H9 (cell line): ENCODE measurements around the gene TRAK1. TPM values are rescaled to one million over a fixed set of nuclear protein-coding genes. Genes with fewer than 3 reads are reported as not detected.

Source experiments
- DNase-seq: peaks from one replicate; pipeline ENCODE4 v3.0.0-alpha.2; 2017
- H2AFZ ChIP-seq: one replicate; pipeline ENCODE4 v1.6.1; 2013; ENCODE audit warnings: mild to moderate bottlenecking, low read length, control low read depth, moderate library complexity
- H2AK5ac ChIP-seq: 2 replicates; pipeline ENCODE4 v1.6.1; 2013; ENCODE audit warnings: low read length, control low read depth, mixed read lengths; ENCODE audit not compliant: insufficient read length
- H2BK120ac ChIP-seq: one replicate; pipeline ENCODE4 v1.6.1; 2013; ENCODE audit warnings: low read depth, mild to moderate bottlenecking, low read length, control low read depth, inconsistent platforms; ENCODE audit not compliant: poor library complexity, severe bottlenecking
- H2BK12ac ChIP-seq: 2 replicates; pipeline ENCODE4 v1.6.1; 2013; ENCODE audit warnings: low read length, control low read depth, mixed read lengths, low read depth; ENCODE audit not compliant: insufficient read length
- H2BK15ac ChIP-seq: 2 replicates; pipeline ENCODE4 v1.6.1; 2013; ENCODE audit warnings: low read depth, low read length, control low read depth
- H2BK20ac ChIP-seq: one replicate; pipeline ENCODE4 v1.6.1; 2013; ENCODE audit warnings: low read depth, mild to moderate bottlenecking, low read length, control low read depth, inconsistent platforms; ENCODE audit not compliant: poor library complexity, severe bottlenecking
- H2BK5ac ChIP-seq: 2 replicates; pipeline ENCODE4 v1.6.1; 2013; ENCODE audit warnings: low read length, control low read depth, mixed read lengths; ENCODE audit not compliant: insufficient read length
- H3K14ac ChIP-seq: 2 replicates; pipeline ENCODE4 v1.6.1; 2013; ENCODE audit warnings: low read length, control low read depth; ENCODE audit not compliant: insufficient read depth
- H3K18ac ChIP-seq: 2 replicates; pipeline ENCODE4 v1.6.1; 2013; ENCODE audit warnings: low read depth, mild to moderate bottlenecking, mixed read lengths, low read length, control low read depth; ENCODE audit not compliant: insufficient read length
- H3K23ac ChIP-seq: 2 replicates; pipeline ENCODE4 v1.6.1; 2013; ENCODE audit warnings: low read length, control low read depth, mixed read lengths, low read depth; ENCODE audit not compliant: insufficient read length
- H3K23me2 ChIP-seq: 2 replicates; pipeline ENCODE4 v1.6.1; 2013; ENCODE audit warnings: low read depth, mild to moderate bottlenecking, mixed read lengths, low read length, control low read depth; ENCODE audit not compliant: insufficient read length, poor library complexity, severe bottlenecking
- H3K27ac ChIP-seq: 2 replicates; pipeline ENCODE4 v1.5.1; 2013; ENCODE audit warnings: low read length, control low read depth, mixed read lengths, low read depth; ENCODE audit not compliant: insufficient read length
- H3K27me3 ChIP-seq: 2 replicates; pipeline ENCODE4 v1.6.1; 2013; ENCODE audit warnings: low read length, control low read depth, inconsistent platforms; ENCODE audit not compliant: insufficient read depth
- H3K4ac ChIP-seq: 2 replicates; pipeline ENCODE4 v1.6.1; 2013; ENCODE audit warnings: low read depth, mild to moderate bottlenecking, control low read depth, inconsistent platforms, low read length, moderate library complexity
- H3K4me1 ChIP-seq: 2 replicates; pipeline ENCODE4 v1.6.1; 2013; ENCODE audit warnings: low read length, control low read depth, inconsistent platforms; ENCODE audit not compliant: insufficient read depth
- H3K4me2 ChIP-seq: 2 replicates; pipeline ENCODE4 v1.6.1; 2013; ENCODE audit warnings: low read length, control low read depth, mixed read lengths; ENCODE audit not compliant: insufficient read length, insufficient read depth
- H3K56ac ChIP-seq: 2 replicates; pipeline ENCODE4 v1.6.1; 2013; ENCODE audit warnings: low read depth, mild to moderate bottlenecking, mixed read lengths, low read length, control low read depth; ENCODE audit not compliant: insufficient read length
- H3K79me1 ChIP-seq: 2 replicates; pipeline ENCODE4 v1.6.1; 2013; ENCODE audit warnings: low read depth, mild to moderate bottlenecking, moderate library complexity, low read length, control low read depth, inconsistent platforms; ENCODE audit not compliant: insufficient read depth, poor library complexity, severe bottlenecking
- H3K79me2 ChIP-seq: 2 replicates; pipeline ENCODE4 v1.6.1; 2013; ENCODE audit warnings: low read length, control low read depth, inconsistent platforms; ENCODE audit not compliant: insufficient read depth
- H3K9ac ChIP-seq: 2 replicates; pipeline ENCODE4 v1.6.1; 2013; ENCODE audit warnings: low read length, control low read depth, mixed read lengths; ENCODE audit not compliant: insufficient read length; ENCODE audit errors: extremely low read depth
- H3K9me3 ChIP-seq: one replicate; pipeline ENCODE4 v1.6.1; 2013; ENCODE audit warnings: low read depth, low read length, inconsistent platforms; ENCODE audit not compliant: control insufficient read depth
- H3T11ph ChIP-seq: one replicate; pipeline ENCODE4 v1.6.1; 2013; ENCODE audit warnings: mild to moderate bottlenecking, low read length, control low read depth, inconsistent platforms
- H4K20me1 ChIP-seq: one replicate; pipeline ENCODE4 v1.6.1; 2013; ENCODE audit not compliant: control insufficient read depth, insufficient read length, insufficient read depth
- H4K5ac ChIP-seq: 2 replicates; pipeline ENCODE4 v1.6.1; 2013; ENCODE audit warnings: low read depth, mild to moderate bottlenecking, mixed read lengths, low read length, control low read depth; ENCODE audit not compliant: insufficient read length
- H4K8ac ChIP-seq: replicated peaks from 2 replicates; pipeline ENCODE4 v1.6.1; 2013; ENCODE audit warnings: low read length, control low read depth, mixed read lengths, low read depth; ENCODE audit not compliant: insufficient read length
- H4K91ac ChIP-seq: 2 replicates; pipeline ENCODE4 v1.6.1; 2013; ENCODE audit warnings: low read depth, mild to moderate bottlenecking, moderate library complexity, mixed read lengths, low read length, control low read depth; ENCODE audit not compliant: insufficient read length
- H3K27ac Mint-ChIP-seq, 3 experiments: 2 replicates in 2 of 3; 3 replicates in 1 of 3; pipeline ENCODE4 v1.8.0; 2020 to 2021; ENCODE audit warnings: mixed read lengths in 3 of 3, mild to moderate bottlenecking in 1 of 3, moderate library complexity in 1 of 3
- H3K27me3 Mint-ChIP-seq: 2 replicates; pipeline ENCODE4 v1.8.0; 2021; ENCODE audit warnings: low read depth, mild to moderate bottlenecking, moderate library complexity, mixed read lengths
- H3K36me3 Mint-ChIP-seq, 3 experiments: 2 replicates in 2 of 3; 3 replicates in 1 of 3; pipeline ENCODE4 v1.8.0; 2020 to 2021; ENCODE audit warnings: low read depth in 3 of 3, mixed read lengths in 3 of 3; ENCODE audit not compliant: insufficient read depth in 1 of 3
- H3K4me1 Mint-ChIP-seq, 2 experiments: 2 replicates each; pipeline ENCODE4 v1.8.0; 2020; ENCODE audit warnings: mixed read lengths in 2 of 2
- H3K4me3 Mint-ChIP-seq, 2 experiments: 2 replicates in 1 of 2; 3 replicates in 1 of 2; pipeline ENCODE4 v1.8.0; 2020 to 2021; ENCODE audit warnings: mild to moderate bottlenecking in 2 of 2, mixed read lengths in 2 of 2, moderate library complexity in 1 of 2
- H3K9me3 Mint-ChIP-seq, 2 experiments: 2 replicates in 1 of 2; 3 replicates in 1 of 2; pipeline ENCODE4 v1.8.0; 2020; ENCODE audit warnings: mild to moderate bottlenecking in 2 of 2, mixed read lengths in 2 of 2, moderate library complexity in 1 of 2
- WGBS: extraction: QIAGEN DNeasy Blood & Tissue Kit; methylation state at CpG from one replicate; pipeline ENCODE4 v1.1.7; 2013; ENCODE audit warnings: missing lambda C conversion rate, low lambda C conversion rate, mixed read lengths; ENCODE audit not compliant: insufficient read length; ENCODE audit errors: extremely low coverage; 5-methylcytosine and 5-hydroxymethylcytosine counted together
- total RNA-seq: library from RNA; stranded (reverse); gene quantifications from 2 replicates; pipeline ENCODE4 v1.2.1, GENCODE V29; 2021
- TF ChIP-seq, protein P1 (sequence below): fragments of 200-600 bp; sonication (generic); conservative IDR thresholded peaks from 3 replicates; pipeline ENCODE4 v1.8.0; 2021; ENCODE audit warnings: antibody characterized with exemption, mild to moderate bottlenecking

The TRAK1 gene
- total RNA-seq, 1 experiment from 2014 or later, result 34.2 TPM

DNA sequence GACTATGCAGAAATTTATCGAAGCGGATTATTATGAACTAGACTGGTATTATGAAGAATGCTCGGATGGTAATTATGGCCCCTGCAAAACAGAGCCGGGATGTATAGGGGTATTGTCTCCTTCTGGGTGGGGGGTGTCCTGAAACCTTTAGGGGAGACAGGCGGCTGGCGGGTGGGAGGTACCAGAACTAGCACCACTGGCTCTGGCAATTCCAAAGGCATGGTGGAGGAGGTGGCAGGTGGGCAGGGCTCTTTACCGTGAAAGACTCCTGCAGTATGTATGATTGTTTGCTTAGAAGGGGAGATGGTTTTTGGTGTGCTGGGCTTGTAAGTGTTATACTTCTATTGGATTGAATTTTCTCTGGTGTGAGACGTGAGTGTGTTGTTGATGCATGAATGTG lies 58.4 kb downstream of the TRAK1 start:
- no peak for DNase-seq
- H3K27me3 ChIP-seq, result no peaks in the 10 kb centered on the region
- H2AFZ ChIP-seq, result no peak overlapping the region
- no peak overlapping the region for H3K18ac ChIP-seq
- H4K8ac ChIP-seq, result no peak overlapping the region
- no peak overlapping the region for H3K14ac ChIP-seq
- no peaks in the 10 kb centered on the region for H3K9me3 Mint-ChIP-seq
- no peak overlapping the region for H2AK5ac ChIP-seq
- no peaks in the 10 kb centered on the region for H3K4me1 ChIP-seq
- peaks cover 2% of the 10 kb centered on the region for H3K79me1 ChIP-seq
- H2BK120ac ChIP-seq, result no peak overlapping the region
- no CpG with 5 or more reads among the region's 8 CpGs for WGBS
- H4K20me1 ChIP-seq, result peaks cover 3% of the 10 kb centered on the region
- H3K9me3 ChIP-seq, result no peaks in the 10 kb centered on the region
- no peak overlapping the region for H3K4me2 ChIP-seq
- H3K23me2 ChIP-seq, result no peaks in the 10 kb centered on the region
- no peak overlapping the region for H3K9ac ChIP-seq
- no peak overlapping the region for H3K27ac ChIP-seq
- no peak overlapping the region for H4K5ac ChIP-seq
- no peak overlapping the region for H3T11ph ChIP-seq
- peaks cover 14 to 17% of the 10 kb centered on the region in 2 experiments for H3K4me1 Mint-ChIP-seq
- no peak overlapping the region for H3K4me3 Mint-ChIP-seq
- no peak overlapping the region for H3K23ac ChIP-seq
- H3K56ac ChIP-seq, result no peak overlapping the region
- H3K36me3 Mint-ChIP-seq, result no peaks in the 10 kb centered on the region
- H3K27ac Mint-ChIP-seq, result peak overlapping the region in 2 of 3 experiments; percentile 1 to 24; a peak in 1 of 7 replicates
- H2BK15ac ChIP-seq, result no peak overlapping the region
- H2BK5ac ChIP-seq, result no peak overlapping the region
- no peak overlapping the region for H2BK12ac ChIP-seq
- H2BK20ac ChIP-seq, result no peak overlapping the region
- H3K79me2 ChIP-seq, result peaks cover 2% of the 10 kb centered on the region; the same call in 1 of the 2 replicates
- no peak overlapping the region for H3K4ac ChIP-seq
- TF ChIP-seq, protein P1, sequence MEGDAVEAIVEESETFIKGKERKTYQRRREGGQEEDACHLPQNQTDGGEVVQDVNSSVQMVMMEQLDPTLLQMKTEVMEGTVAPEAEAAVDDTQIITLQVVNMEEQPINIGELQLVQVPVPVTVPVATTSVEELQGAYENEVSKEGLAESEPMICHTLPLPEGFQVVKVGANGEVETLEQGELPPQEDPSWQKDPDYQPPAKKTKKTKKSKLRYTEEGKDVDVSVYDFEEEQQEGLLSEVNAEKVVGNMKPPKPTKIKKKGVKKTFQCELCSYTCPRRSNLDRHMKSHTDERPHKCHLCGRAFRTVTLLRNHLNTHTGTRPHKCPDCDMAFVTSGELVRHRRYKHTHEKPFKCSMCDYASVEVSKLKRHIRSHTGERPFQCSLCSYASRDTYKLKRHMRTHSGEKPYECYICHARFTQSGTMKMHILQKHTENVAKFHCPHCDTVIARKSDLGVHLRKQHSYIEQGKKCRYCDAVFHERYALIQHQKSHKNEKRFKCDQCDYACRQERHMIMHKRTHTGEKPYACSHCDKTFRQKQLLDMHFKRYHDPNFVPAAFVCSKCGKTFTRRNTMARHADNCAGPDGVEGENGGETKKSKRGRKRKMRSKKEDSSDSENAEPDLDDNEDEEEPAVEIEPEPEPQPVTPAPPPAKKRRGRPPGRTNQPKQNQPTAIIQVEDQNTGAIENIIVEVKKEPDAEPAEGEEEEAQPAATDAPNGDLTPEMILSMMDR, result no peak
- no peak overlapping the region for H4K91ac ChIP-seq
- no peaks in the 10 kb centered on the region for H3K27me3 Mint-ChIP-seq
